Measurements from ENCODE around the gene PTGDS.

DNA sequence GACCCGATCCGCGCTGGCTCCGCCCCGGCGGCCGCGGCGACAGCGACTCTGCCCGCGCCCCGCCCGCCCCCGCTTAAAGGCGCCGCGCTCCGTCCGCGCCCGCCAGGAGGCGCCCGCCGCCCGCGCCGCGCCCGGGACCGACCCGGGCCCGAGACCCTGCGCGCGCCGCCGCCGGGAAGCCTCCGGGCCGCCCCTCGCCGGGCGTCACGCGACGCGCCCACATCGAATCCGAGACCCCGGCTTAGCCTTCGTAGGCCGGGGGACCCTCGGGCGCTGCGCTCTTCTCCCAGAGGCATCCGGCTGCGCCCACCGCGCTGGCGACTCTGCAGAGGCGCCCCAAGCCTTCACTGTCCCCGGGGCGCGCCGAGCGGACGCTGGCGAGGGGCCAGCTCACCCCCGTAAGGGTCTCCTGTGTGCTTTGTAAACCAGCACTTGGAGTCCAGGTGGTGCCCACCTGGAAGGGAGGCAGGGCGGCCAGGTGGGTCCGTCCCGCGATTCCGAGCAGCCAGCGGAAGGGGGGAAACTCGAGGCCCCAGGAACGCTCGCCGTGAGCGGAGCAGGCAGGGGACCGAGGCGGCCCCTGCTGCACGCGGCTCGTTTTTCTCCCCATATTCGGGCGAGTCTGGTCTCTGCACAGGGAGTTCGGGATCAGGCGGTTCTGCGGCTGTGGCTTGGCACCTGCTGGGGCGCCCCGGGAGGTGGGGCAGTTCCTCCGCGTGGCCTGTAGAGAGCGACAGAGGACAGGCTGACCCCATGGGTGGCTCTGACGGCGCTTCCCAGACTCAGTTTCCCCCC, 51.2 kb downstream of the PTGDS start:
- TF ChIP-seq CTCF (IDR thresholded peaks at IDR 0.05): peak in 3 of 5 experiments; percentile 11 to 43 (median 27)
- no peak for TF ChIP-seq POLR2A (IDR thresholded peaks at IDR 0.05)
- no peak for TF ChIP-seq POLR2AphosphoS5 (IDR thresholded peaks at IDR 0.05)

Measured in transverse colon (tissue), 4 donors.